Activated gamma-delta T cell treated with anti-CD3 and anti-CD28 coated beads, Interleukin-2, amount 50 U/mL, for 16 hours (primary cell): ENCODE results near the gene DNAJC15.

ENCODE experiments used
- DNase-seq: peaks from one replicate; pipeline ENCODE4 v3.0.0-alpha.2; 2020; ENCODE audit warnings: low read depth

The DNAJC15 gene

DNA sequence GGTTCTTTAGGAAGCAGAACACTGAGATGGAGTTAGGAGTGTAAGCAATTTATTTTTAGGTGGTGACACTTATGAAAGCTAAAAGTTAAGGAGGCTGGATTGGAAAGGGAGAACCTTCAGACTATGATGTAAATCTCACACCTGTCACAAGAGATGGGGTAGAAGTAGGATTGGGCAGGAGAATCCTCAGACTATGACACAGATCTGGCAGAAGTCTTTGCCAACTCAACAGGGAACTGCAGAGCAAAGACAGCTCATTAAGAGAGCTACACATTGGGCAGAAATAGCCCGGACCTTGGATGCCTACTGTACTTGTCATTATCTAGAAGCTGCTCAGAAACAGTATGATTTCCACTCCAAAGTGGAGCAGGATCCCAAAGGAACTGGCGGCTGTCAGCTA is 134.4 kb downstream of the DNAJC15 start:
- no peak for DNase-seq

GRCh38 chr13:43158516-43158915 is 135.1 kb downstream of the DNAJC15 start:
- DNase-seq = no peak

DNA sequence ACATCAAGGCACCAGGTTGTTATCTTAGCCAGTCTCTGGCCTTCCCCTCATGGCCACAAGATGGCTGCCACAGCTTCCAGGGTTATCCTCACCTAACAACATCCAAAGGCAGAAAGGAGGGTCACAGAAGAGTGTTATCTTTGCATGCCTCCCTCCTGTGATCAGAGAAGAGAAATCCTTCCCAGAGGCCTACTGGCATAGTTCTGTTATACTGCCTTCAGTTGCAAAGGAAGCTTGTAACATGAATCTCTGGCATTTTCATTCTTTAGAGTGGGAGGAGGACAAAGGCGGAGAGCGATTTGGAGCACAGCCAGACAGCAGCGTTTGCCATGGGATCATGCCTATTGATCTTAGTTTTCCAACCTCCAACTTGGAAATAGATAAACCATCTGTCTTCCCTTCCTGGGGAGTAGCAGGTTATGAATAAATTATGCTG is 135.7 kb downstream of the DNAJC15 start:
- no peak for DNase-seq
